ENCODE data around the gene MYO18A. TPM values are rescaled to one million over a fixed set of nuclear protein-coding genes. Genes with fewer than 3 reads are reported as not detected.

The MYO18A gene
- total and polyA plus RNA-seq, 2 experiments from 2014 or later, result 186 to 564 TPM

GRCh38 chr17:29140631-29141513, 39.3 kb downstream of the MYO18A start:
- Histone ChIP-seq H3K27me3 (no peaks in the 10 kb centered on the region), H3K4me1 (ENCODE audit: low read depth) (peaks cover 70% of the 10 kb centered on the region), H3K4me3 (peak overlapping the region; percentile 34), H3K27ac (peak overlapping the region; percentile 99), H3K9me3 (ENCODE audit: low read depth) (no peaks in the 10 kb centered on the region), H3K36me3 (no peaks in the 10 kb centered on the region)
- DNase-seq (ENCODE audit: low read depth in 1 of 2, low spot score in 1 of 2), result peak; percentile 42 to 89
- TF ChIP-seq CTCF (IDR thresholded peaks at IDR 0.05; ENCODE audit: low read depth, low read length), result no peak

- DNase-seq (ENCODE audit: low read depth in 1 of 2, low spot score in 1 of 2), result peak; percentile 71 to 92
- no peaks in the 10 kb centered on the region for H3K27me3 ChIP-seq
- peak overlapping the region; percentile 34 for H3K4me3 ChIP-seq
- peak overlapping the region; percentile 99 for H3K27ac ChIP-seq
- peaks cover 64% of the 10 kb centered on the region for H3K4me1 ChIP-seq (ENCODE audit: low read depth)
- no peak for TF ChIP-seq CTCF (IDR thresholded peaks at IDR 0.05; ENCODE audit: low read depth, low read length)
- H3K9me3 ChIP-seq (ENCODE audit: low read depth), result no peaks in the 10 kb centered on the region
- no peaks in the 10 kb centered on the region for H3K36me3 ChIP-seq
Measured at GRCh38 chr17:29140051-29140621, 40.1 kb downstream of the MYO18A start.

- H3K9me3 ChIP-seq (ENCODE audit: low read depth), result no peaks in the 10 kb centered on the region
- peak overlapping the region; percentile 34 for H3K4me3 ChIP-seq
- no peaks in the 10 kb centered on the region for H3K27me3 ChIP-seq
- peak overlapping the region; percentile 99 for H3K27ac ChIP-seq
- no peaks in the 10 kb centered on the region for H3K36me3 ChIP-seq
- DNase-seq (ENCODE audit: low read depth in 1 of 2, low spot score in 1 of 2), result no peak
- peaks cover 61% of the 10 kb centered on the region for H3K4me1 ChIP-seq (ENCODE audit: low read depth)
- TF ChIP-seq CTCF (IDR thresholded peaks at IDR 0.05; ENCODE audit: low read depth, low read length), result no peak
Measured at GRCh38 chr17:29138971-29139691, 41.1 kb downstream of the MYO18A start.

GRCh38 chr17:29138184-29138955, 41.8 kb downstream of the MYO18A start:
- Histone ChIP-seq H3K4me3 (peak overlapping the region; percentile 34), H3K4me1 (ENCODE audit: low read depth) (peaks cover 63% of the 10 kb centered on the region), H3K27ac (peak overlapping the region; percentile 99), H3K27me3 (no peaks in the 10 kb centered on the region), H3K36me3 (no peaks in the 10 kb centered on the region), H3K9me3 (ENCODE audit: low read depth) (no peaks in the 10 kb centered on the region)
- DNase-seq (ENCODE audit: low read depth in 1 of 2, low spot score in 1 of 2), result no peak
- TF ChIP-seq CTCF (IDR thresholded peaks at IDR 0.05; ENCODE audit: low read depth, low read length), result no peak
